T-helper 2 cell treated with Interferon-gamma antibody and Interleukin-4, amounts not matched to agents 5 μg/mL and 100 μg/mL, for 36 hours (primary cell): Measurements from ENCODE around the gene HERPUD1.
"Not testable (repeated sequence)": the region's sequence is repeated elsewhere in the genome, so short reads cannot be mapped to it uniquely, and the experiment has no call there.

ENCODE experiments used
- DNase-seq: peaks from one replicate; pipeline ENCODE4 v3.0.0; 2021; ENCODE audit warnings: low spot score
- H3K27ac Mint-ChIP-seq: one replicate; pipeline ENCODE4 v1.8.0; 2021; ENCODE audit warnings: mild to moderate bottlenecking, mixed read lengths
- H3K27me3 Mint-ChIP-seq: one replicate; pipeline ENCODE4 v1.8.0; 2021; ENCODE audit warnings: low read depth, mixed read lengths
- H3K36me3 Mint-ChIP-seq: one replicate; pipeline ENCODE4 v1.8.0; 2021; ENCODE audit warnings: low read depth, mixed read lengths
- H3K4me1 Mint-ChIP-seq: one replicate; pipeline ENCODE4 v1.8.0; 2021; ENCODE audit warnings: low read depth, mixed read lengths
- H3K4me3 Mint-ChIP-seq: one replicate; pipeline ENCODE4 v1.8.0; 2022; ENCODE audit warnings: mild to moderate bottlenecking, moderate library complexity, mixed read lengths
- H3K9me3 Mint-ChIP-seq: one replicate; pipeline ENCODE4 v1.8.0; 2021; ENCODE audit warnings: mixed read lengths

Gene HERPUD1

DNA sequence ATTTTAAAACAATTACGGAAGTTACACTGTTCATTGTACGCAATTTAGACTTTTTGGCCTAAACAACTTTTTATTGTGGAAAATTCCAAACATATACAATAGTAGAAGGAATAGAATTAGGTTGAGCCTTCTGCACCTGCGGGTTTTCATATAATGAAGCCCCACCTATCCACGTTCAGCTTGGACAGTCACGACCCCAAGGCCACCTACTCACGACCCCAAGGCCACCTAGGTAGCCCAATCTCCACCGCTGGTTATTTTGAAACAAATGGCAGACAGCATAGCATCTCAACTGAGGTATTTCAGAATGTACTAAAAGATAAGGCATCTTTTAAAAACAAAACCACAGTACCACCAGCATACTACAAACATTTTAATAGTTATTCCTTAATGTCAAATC lies 58.0 kb downstream of the HERPUD1 start:
- H3K27ac Mint-ChIP-seq = peak overlapping the region; percentile 97
- H3K4me1 Mint-ChIP-seq = peaks cover 56% of the 10 kb centered on the region
- H3K27me3 Mint-ChIP-seq = no peaks in the 10 kb centered on the region
- peaks cover 71% of the 10 kb centered on the region for H3K36me3 Mint-ChIP-seq
- peak overlapping the region; percentile 87 for H3K4me3 Mint-ChIP-seq
- no peak for DNase-seq
- no peaks in the 10 kb centered on the region for H3K9me3 Mint-ChIP-seq

DNA sequence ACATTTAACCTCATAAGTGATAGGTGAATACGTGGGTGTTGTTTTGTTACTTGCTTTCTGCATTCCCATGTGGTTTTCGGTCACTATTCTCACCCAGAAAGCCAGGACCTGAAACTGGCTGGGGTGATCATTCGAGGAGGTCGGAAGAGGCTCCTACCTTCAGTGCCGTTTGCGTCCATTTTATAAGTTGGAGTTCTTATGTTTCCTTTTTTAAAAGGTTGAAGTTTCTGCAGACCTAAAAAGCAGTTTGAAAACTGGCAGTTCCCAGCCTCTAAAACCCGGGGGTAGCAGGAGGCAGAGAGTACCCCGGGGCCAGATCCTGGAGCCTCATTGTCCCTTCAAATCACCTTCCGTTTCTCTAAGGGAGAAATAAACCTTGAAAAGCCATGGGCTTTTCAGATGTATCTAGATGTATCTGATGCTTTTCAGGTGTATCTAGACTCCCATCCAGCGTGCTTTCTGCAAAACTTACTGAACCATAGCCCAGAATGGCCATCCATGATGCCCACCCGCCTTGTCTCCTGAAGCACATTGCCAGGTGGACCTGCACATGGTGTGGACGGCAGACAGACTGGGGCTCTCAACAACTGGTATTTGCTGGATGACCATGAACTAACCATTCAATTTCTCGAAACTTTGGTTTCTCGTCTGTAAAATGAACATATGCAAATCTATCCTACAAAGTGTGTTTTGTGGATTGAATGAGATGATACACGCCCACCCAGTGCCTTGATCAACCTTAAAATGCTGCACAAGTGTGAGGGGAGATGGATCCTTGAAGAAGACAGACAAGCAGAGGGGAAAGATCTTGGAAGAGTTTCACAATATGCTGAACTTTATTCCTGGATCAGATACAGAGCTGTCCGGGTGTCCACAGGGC lies 58.7 kb downstream of the HERPUD1 start:
- Mint-ChIP-seq H3K4me3 (peak overlapping the region; percentile 87), H3K4me1 (peaks cover 55% of the 10 kb centered on the region), H3K9me3 (no peaks in the 10 kb centered on the region), H3K27me3 (no peaks in the 10 kb centered on the region), H3K27ac (peak overlapping the region; percentile 97), H3K36me3 (peaks cover 70% of the 10 kb centered on the region)
- no peak for DNase-seq

DNA sequence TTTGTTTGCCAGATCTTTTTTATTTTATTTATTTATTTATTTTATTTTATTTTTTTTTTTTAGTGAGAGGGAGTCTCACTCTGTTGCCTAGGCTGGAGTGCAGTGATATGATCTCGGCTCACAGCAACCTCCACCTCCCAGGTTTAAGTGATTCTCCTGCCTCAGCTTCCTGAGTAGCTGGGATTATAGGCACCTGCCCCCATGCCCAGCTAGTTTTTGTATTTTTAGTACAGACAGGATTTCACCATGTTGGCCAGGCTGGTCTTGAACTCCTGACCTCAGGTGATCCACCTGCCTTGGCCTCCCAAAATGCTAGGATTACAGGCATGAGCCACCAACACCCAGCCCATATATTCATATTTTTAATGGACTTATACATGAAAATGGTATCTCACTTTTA lies 60.5 kb downstream of the HERPUD1 start:
- Mint-ChIP-seq H3K36me3 (peaks cover 76% of the 10 kb centered on the region), H3K4me1 (peaks cover 59% of the 10 kb centered on the region), H3K4me3 (peak overlapping the region; percentile 87)
- not testable (repeated sequence) for H3K9me3 Mint-ChIP-seq, H3K27ac Mint-ChIP-seq, DNase-seq, H3K27me3 Mint-ChIP-seq

DNA sequence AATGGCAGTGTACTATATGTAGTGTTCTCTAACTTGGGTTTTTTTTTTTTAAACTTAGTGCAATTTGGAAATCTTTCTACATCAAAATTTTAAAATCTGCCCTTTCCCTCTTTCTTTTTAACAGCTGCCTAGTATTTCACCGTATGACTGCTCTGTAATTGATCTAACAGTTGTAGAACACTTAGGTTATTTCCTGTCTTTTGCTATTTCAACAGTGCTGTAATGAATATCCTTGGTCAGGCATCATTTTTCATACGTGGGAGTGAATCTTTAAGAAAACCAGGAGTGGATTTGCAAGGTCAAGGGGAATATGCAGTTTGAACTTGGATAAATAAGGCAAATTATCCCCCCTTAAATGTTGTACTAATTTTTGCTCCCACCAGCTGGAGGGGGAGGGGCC lies 61.3 kb downstream of the HERPUD1 start:
- Mint-ChIP-seq H3K9me3 (no peaks in the 10 kb centered on the region), H3K4me1 (peaks cover 58% of the 10 kb centered on the region), H3K36me3 (peaks cover 72% of the 10 kb centered on the region), H3K4me3 (peak overlapping the region; percentile 73), H3K27me3 (no peaks in the 10 kb centered on the region), H3K27ac (peak overlapping the region; percentile 46)
- DNase-seq = no peak

DNA sequence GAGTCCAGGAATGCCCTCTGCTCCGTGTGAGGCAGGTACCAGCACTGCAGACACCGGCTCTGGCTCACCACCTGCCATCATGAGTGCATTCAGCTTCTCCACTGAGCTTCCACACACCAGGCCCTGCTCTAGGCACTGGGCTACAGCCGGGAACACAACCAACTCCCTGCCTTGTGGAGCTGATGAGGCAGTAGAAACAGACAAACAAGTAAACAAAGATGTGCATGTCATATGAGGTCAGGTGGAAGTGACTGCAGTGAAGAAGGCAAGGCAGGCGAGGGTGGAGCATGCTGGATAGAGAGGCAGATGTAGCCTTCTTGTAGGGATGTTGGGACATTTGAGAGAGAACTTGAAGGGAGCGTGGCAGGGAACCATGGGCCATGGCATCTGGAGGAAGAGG lies 62.4 kb downstream of the HERPUD1 start:
- Mint-ChIP-seq H3K4me1 (peaks cover 66% of the 10 kb centered on the region), H3K27me3 (no peaks in the 10 kb centered on the region), H3K4me3 (peak overlapping the region; percentile 73), H3K36me3 (peaks cover 75% of the 10 kb centered on the region), H3K27ac (peak overlapping the region; percentile 80), H3K9me3 (no peaks in the 10 kb centered on the region)
- no peak for DNase-seq
